Fibroblast of lung (primary cell): ENCODE measurements around the gene PSMD8.

Source experiments
- CTCF ChIP-seq, 2 donors: IDR thresholded peaks in 1 of 2; conservative IDR thresholded peaks in 1 of 2; 1 replicate in 1 of 2; 2 replicates in 1 of 2; pipeline ENCODE4 v1.5.1; 2011 to 2012; ENCODE audit warnings: low read length in 2 of 2, control low read depth in 1 of 2, inconsistent platforms in 1 of 2, low read depth in 1 of 2, mild to moderate bottlenecking in 1 of 2
- EZH2 ChIP-seq: IDR thresholded peaks from 2 replicates; pipeline ENCODE4 v1.5.1; 2012; ENCODE audit warnings: low read length, control low read depth, mild to moderate bottlenecking; ENCODE audit errors: missing control alignments

DNA sequence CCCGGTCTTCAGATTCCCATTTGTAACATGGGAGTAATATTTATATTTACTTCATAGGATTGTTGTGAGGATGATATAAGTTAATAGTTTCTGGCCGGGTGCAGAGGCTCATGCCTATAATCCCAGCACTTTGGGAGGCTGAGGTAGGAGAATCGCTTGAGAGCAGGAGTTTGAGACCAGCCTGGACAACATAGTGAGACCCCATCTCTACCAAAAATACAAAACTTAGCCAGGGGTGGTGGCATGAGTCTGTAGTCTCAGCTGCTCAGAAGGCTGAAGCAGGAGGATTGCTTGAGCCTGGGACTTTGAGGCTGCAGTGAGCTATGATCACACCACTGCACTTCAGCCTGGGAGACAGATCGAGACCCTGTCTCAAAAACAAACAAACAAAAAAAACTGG lies 27.5 kb upstream of the PSMD8 start:
- no peak for TF ChIP-seq CTCF (conservative IDR thresholded peaks at IDR 0.05 in 1 of 2, IDR thresholded peaks at IDR 0.05 in 1 of 2; ENCODE audit: low read depth in 1 of 2, low read length in 2 of 2)
- TF ChIP-seq EZH2: no peak
